ENCODE results near the gene GAS1.

GAS1 gene, protein sequence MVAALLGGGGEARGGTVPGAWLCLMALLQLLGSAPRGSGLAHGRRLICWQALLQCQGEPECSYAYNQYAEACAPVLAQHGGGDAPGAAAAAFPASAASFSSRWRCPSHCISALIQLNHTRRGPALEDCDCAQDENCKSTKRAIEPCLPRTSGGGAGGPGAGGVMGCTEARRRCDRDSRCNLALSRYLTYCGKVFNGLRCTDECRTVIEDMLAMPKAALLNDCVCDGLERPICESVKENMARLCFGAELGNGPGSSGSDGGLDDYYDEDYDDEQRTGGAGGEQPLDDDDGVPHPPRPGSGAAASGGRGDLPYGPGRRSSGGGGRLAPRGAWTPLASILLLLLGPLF
- total RNA-seq, result 0.39 to 1.5 (median 0.84) reads per million in 4 donors

DNA sequence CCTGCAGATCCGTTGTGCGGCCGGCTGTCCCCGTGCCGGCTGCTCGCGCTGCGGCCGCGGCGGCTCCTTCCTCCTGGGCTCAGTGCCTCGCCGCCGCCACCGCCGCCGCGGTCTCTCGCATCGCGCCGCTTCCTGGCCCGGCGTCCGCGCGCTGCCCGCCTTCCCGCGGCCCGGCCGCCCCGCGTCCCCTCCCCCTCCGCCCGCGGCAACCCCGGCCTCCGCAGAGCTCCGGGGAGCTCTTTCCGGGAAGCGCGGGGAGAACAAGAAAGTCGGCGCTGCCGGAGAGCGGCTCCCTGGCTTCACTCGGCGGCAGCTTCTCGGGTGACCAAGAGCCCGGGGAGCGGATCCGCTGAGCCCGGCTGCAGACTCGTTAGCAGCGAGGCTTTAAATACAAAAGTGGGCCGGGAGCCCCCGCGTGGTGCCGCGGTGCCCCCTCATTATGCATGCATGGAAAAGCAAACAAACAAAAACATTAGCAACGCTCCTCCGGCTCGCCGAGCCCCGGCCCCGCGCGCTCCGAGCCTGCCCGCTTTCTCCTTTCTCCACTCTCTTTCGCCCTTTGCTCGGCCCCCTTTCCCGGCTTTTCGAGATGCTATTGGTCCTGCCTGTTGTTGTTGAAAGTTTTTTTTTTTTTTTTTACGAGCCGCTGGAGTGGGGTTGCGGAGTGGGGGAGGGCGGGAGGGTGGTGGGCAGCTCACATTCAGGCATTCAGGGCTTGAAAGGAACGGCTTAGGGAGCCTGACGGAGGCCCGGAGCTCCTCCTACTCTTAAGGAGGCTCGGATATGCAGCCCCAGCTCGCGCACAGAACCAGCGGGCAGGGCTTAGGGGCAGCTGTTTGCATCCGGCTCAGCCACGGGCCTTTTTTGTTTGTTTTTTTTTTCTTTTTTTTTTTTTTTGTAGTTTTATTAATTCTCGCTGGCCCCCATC is at the start of gene GAS1:
TSS of gene GAS1 (minus strand) at position 361 of the 928 bp plus-strand sequence. CDS start 727 bp downstream, outside the sequence.
- peak; percentile 42 to 78 (median 51) for DNase-seq

DNA sequence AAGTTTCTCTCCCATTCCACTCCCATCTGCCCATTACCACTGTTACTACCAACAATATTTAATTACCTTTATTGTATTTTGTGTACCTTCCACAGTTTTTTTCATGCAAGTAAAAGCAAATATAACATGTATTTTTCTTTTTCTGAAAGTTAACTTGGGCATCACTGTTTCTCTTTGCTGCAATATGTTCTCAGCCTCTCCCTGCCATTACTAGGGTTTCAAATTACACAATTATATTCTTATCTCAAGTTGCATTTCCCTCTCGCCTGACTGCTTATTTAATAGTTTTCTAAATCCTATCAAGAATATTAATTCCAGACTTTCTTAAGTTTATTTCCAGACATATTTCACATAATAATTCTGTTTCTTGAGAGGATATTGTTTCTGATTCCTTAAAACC is 46.9 kb upstream of the GAS1 start:
- DNase-seq, result no peak

DNA sequence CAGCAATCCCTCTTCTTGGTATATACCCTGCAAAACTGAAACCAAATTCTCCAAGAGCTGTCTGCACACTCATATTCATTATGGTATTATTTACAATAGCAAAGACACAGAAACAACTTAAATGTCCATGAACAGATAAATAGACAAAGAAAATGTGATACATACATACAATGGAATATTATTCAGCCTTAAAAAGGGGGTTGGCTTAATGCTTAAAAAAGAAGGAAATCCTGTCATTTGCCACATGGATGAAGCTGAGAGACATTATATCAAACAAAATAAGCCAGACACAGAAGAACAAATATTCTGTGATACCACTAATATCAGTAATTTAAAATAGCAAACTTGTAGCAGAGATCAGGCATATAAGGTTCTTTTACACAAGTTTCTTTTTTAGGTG is 46.5 kb upstream of the GAS1 start:
- DNase-seq, result no peak

DNA sequence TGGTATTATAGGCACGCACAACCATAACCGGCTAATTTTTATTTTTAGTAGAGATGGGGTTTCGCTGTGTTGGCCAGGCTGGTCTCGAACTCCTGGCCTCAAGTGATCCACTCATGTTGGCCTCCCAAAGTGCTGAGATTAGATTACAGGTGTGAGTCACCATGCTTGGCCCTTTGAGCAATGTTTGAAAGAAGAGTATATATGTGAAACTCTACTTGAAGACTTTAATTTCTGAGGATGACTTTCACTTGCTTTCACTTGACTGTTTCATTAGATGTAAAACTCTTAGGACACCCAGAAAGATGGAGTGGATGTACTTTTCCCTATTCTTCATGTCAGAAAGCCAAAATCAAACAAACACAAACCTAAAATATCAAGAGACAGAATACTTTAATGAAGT is 43.8 kb upstream of the GAS1 start:
- DNase-seq, result no peak

DNA sequence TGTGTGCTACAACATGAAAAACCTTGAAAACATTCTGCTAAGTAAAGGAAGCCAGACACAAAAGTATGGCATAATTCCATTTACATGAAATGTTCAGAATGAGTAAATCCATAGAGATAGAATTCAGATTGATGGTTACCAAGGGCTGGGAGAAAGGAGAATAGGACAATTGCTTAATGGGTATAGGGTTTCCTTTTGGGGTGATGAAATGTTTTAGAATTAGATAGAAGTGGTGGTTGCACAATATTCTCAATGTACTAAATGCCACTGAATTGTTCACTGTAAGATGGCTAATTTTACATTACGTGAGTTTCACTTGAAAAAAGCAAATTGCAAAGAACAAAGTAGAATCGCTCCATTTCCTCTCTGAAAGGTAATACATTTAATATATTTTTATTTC is 43.0 kb upstream of the GAS1 start:
- DNase-seq, result no peak

DNA sequence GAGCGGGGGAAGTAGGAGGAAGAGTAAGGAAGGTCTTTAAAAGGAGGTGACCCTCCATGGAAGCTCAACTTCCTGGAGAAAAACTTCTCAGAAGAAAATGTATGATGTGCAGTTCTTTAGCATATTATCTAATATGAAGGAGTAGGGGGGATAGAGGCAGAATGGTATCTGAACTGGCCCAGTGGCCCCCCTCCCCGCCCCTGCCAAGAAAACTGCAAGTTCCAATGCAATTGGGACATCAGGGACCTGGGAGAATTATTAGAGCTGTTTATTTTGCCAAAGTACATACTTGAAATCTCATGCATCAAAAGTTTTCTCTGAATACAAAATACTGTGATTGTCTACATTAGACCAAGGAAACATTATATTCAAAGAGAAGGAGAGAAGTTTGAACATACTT is 40.6 kb upstream of the GAS1 start:
- no peak for DNase-seq

DNA sequence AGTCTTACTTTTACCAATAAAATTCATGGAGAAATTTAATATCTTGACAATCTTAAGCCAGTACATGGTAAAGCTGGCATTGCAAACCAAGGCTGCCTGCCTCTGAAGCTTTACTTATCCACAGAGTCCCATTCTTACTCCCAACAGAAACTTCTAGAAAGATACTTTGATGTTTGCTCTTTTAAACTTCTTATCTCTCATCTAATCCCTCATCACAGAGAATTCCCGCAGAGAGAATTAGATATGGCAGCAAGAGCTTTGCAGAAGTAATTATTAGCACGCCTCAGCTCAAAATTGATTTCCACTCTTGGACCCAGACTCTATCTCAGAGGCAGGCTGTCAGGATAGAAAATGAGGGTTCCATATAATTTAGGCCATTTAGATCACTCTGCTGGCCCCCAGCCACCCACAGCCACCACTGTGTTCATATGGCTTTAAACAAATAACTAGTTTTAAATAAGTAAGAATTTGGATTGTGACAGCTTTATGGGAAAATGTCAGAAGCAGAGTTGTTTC is 37.9 kb upstream of the GAS1 start:
- DNase-seq, result no peak

DNA sequence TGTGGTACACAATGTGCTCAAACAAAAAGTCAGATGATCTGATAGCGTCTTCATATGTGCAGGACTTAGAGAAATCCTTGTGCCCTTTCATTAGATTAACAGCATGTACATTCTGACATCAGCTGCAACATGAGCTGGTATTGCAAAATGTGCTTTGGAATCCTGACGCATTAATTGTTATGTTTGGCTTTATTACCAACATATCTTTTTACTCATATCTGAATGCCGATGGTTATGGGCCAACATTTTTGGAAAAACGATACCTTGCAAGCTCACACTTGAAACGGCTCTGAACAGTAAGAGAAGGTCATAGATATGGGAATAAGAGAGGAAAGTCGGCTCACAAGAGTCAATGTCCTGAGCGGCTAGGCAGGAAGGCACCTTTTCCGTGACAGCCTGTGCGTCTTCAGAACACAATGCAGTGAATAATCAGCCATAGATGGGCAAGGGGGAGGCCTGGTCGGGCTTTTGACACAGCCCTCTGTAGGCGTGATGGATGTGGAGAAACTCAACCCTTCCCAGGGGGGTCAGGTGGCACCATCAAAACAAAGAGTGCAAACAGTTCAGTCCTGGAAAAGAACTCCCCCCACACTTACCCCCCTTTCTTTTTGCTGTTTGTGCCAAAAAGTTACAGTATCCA is 36.4 kb upstream of the GAS1 start:
- DNase-seq, result no peak

DNA sequence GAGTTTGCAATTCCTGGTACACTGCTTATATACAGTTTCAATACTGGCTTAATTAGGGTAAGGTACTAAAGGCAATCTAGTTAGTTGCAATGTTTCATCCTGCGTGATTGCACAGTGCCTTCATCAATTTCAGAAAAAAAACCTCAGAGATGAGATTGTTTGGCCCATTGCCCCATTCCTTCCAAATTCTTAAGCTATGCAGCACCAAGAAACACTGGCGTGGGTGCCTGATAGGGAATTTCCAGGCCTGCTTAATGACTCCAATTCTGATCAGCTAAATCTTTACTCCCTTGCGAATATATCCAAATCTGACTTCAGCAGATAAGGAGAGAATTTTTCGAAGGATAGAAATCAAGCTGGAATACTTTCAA is 35.9 kb upstream of the GAS1 start:
- no peak for DNase-seq

DNA sequence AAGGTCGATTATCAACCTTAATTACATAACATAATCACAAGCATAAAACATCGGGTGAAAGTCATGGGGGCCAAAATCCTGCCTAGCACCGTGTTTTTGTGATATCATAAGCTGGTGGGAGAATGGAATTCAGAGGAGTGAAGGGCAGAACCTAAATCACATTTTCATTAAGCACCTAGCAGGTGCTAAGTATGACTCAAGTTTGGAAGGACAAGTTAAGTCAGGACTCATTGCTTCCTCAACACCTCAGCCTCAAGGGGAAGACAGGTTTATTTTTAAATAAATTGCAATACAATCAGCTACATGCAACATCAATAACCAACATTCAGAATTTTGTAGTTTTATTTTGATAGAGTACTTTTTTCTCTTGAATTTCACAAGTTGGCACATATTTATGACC is 33.5 kb upstream of the GAS1 start:
- DNase-seq, result no peak

DNA sequence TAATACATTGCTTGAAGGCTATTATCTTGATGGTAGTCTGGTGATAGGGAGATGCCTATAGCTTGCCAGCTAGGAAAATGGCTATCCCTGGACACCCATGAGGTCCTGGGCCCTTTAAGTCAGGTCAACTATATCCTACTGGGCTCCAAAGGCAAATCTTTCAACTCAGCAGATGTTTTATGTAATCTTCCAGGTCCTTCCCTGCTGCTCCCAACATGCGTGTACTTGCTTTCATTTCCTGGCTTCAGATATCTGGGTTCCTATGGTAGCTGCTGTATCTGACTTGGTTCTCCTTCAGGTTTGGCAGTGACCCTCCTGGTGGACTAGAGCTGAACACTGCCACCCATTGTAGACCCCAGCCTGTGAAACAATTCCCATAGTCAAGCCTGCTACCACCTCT is 32.4 kb upstream of the GAS1 start:
- no peak for DNase-seq

DNA sequence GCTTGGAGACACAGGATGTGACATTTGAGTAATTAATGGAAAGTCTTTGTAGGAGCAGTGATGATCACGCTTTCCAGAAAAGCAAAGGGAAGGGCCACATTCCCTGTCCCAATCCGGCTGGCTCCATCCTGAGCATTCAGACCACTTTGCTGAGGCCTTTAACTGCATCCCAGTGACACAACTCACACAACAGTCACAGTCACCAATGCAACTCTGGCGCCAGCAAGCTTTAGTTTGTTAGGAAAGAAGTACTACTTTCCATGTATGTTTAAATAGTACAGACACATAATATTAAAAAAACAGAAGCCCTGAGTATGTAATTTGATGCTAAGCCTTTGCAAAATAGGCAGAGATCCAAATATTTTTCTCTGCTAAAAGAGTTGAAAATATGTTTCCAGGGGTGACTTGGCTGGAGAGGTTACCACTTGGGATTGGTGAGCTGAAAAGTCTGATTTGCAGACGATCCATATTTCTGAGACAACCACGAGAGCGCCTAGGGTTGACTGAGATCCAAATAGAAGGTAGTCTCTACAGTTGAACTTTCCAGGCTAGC is 31.7 kb upstream of the GAS1 start:
- DNase-seq, result no peak

DNA sequence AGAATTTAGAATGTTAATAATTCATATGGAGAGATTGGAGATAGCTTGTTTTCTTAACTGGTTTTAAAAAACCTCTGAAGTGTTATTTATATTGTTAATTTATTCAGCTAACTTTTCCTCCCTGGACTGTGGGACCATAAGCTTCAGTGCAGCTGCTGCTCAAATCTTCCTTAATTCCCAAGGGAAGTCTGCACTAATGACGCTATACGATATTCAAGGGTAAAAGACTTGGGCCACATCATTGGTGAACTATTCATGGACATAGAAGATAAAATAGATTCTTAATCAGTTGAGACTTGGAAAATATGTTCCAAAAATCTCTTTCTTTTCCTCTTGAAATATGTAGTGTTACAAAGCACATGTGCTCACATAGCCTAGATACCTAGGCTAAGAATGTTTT is 31.1 kb upstream of the GAS1 start:
- DNase-seq, result no peak

DNA sequence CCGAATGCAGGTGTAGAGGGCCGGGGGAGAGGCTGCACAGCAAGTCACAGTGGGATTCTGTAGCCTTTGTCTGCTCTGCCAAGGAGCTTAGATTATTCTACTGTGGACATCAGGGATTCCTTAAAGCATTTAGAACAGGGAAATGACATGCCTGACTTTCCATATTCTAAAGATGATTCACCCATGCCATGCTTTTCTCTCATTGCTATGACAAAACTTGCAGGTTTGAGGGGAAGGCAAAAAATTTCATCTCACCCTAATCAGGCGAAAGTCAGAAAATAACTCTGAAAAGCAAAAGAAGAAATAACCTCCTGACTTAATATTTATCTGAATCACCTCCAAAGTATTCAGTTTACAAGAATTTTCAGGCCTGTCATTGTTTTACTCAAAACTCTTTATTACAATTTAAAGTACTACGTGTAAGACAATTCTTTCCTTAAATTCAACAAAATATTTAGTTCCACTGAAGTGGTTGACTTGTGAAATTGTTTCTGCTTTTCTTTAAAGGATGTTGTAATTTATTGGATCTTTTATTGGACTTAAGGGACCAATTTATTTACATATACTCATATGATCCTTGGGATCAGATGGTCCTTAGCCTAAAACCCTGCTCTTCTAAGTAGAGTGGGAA is 30.0 kb upstream of the GAS1 start:
- no peak for DNase-seq

DNA sequence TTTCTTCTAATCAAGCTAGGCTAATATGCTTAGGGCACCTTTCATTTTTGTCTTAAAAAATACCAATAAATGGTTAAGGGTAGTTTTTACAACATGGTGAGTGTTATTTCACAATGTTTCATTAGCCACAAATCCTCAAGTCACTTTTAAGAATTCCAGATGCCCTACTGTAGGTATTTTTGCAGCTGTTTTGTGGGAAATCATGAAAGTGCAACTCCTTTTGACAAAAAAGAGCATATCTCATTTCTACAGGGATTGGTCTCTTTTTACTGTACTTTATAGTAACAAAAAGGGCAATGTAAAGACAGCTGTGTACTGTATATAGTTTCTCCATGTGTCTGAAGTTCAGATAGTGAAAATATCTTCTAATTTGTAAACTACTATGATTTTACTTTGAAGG is 28.3 kb upstream of the GAS1 start:
- no peak for DNase-seq

DNA sequence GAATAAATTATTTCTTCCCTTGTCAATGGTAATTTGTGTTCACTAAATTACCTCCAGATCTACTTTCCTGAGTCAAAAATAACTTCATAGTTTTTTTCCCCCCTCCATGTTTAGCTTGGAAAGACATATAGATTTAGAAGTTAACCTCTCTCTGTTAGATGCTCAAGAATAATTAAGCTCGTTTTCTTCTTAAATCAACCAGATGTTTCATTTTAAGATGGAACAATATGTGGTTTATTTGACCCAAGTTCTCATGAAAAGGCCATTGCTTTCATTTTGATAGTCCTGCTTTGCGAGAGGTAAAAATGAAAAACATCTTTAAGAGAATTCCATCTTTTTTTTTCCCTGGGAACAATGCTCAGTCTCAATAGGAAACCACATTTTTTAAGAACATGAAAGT is 27.7 kb upstream of the GAS1 start:
- DNase-seq, result no peak

DNA sequence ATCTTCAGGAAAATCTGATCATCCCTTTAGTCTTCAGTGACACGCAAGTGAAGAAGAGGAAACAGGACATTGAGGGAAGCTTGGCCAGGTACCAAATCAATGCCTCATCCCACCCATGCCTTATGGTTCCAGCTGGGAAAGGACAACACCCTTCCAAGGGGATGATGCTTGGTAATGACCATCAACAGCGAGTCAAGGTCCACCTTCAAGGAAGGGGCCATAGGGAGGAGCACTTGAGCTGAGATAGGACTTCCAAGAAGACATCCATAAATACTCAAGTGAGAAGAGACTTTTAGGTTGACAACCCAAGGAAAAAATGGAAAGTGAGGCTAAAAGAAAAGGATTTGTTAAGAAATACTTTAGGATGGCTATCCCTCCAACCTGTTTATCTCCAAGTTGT is 27.1 kb upstream of the GAS1 start:
- no peak for DNase-seq

DNA sequence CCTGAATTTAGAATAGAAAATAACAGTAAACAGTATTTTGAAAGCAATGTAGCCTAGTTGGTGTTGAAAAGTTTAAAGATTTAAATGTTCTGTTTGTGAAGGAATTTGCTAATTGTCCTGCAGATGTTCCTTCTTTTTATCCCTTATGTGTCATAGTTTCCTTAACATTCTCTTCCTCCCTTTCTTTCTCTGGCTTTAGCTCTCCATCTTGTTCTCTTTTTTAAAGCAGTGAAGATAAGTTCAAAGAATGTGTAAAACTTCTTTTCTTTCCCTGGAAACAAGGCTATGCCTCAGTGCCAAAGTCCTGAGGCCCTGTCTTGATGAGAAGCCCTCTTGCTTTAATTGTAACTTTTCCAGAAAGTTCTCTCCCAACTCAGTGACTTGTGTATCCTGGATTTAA is 24.4 kb upstream of the GAS1 start:
- no peak for DNase-seq

DNA sequence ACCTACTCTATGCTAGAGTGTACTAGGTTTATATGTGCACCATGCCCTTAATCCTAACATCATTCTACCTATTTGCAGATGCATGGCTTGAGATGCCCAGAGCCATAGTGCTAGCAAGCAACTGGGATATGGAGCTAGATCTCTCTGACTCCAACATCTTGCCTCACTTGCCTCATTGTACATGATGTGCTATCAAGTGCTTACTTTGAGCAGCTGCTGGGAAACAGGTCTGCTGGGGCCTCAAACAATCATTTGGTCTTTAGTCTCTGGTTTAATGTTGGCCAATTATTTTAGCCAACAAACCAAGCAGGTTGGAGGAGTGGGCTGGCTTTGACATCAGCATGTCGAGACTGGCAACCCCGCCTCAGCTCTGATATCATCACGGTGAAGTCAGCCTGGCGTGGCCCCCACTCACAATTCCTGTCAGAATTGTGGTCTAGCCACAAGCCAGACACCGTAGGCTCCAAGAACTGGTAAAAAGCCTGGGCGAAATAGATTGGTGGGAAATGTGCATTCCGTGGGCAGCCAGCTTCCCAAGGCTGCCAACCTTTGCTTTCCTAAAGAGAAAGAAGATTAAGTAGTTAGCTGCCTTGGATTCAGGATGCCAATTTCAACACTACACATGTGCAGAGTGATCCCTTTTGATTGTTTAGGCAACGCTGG is 21.1 kb upstream of the GAS1 start:
- DNase-seq, result no peak

DNA sequence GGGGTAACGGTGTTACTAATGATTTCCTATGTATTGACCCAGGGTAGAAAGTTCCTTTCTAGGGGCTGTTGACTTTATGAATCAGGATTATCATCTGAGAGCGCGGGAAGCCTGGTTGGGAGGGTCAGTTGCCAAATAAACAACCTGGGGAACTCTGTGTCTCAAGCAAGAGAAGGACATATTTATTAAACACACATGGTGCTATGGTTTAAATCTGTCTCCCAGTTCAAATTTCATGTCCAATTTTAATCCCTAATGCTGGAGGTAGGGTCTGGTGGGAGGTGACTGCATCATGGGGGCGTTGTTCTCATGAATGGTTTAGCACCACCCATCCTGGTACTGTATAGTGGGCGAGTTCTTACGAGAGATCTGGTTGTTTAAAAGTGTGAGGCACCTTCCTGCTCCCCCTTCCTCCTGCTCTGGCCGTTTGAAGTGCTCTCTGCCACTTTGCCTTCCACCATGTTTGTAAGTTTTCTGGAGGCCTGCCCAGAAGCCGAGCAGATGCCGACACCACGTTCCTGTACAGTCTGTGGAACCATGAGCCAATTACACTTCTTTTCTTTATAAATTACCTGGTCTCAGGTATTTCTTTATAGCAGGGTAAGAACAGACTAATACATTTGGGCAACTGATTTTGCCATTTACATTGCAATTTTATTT is 19.7 kb upstream of the GAS1 start:
- no peak for DNase-seq

DNA sequence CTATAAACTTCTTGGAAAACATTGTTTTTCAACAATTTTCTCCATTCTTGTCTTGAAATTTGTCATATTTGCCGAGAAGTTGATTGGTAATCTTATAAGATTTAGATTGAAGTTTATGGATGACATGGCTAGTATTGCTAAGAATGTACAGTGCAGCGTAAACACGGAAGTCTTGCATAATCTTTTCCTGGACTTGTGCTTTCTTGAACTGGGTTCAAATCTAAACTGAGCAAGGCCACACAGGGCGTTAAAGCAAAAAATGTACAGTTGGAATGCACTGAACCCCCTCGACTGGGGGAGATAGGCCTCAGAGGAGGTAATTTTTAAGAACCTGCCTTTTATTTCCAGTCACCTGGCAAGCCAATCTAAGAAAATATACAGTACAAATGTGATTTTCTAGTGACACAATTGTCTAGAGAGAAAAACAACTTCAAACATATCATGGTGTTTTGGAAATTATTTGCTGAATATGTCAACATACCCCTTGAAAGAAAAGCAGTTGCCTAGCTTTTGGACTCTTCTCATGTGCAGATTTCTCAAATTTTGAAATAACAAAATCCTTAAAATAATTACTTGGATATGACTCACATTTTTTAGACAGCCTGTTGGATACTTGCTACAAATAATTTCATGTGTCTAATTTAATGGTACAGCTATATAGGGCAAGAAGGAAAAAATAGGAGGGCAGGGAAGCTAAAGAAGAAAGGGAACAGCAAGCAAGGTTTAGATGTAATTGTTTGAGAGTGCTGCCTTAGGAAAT is 18.5 kb upstream of the GAS1 start:
- DNase-seq, result no peak

All from T-helper 1 cell (primary cell).